ENCODE data around the gene HRAS.
"Not testable (repeated sequence)": the region's sequence is repeated elsewhere in the genome, so short reads cannot be mapped to it uniquely, and the experiment has no call there.

The HRAS gene

GRCh38 chr11:535519-536454 is at the start of gene HRAS:
Gene HRAS (minus strand): TSS chr11:535576.
- peak; percentile 95 for DNase-seq

GRCh38 chr11:584287-584686 is 48.9 kb upstream of the HRAS start:
- no peak for DNase-seq

GRCh38 chr11:581752-582151 is 46.4 kb upstream of the HRAS start:
- DNase-seq: no peak

DNA sequence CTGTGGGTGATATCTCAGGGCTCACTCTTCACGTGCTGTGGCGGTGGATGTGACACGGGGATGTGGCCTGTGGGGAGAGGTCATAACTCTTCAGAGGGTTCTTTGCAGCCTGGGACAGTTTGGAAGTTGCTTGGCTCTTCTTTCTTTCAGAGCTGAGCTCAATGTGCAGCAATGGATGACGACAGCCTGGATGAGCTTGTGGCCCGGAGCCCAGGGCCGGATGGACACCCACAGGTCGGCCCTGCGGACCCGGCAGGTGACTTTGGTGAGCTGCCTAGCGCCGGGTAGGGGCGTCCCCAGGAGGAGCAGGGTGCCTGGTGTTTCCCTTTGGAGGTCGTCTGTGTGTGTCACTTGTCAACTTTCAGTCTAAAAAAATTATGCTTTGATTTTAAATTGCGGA is 46.0 kb upstream of the HRAS start:
- DNase-seq: no peak

DNA sequence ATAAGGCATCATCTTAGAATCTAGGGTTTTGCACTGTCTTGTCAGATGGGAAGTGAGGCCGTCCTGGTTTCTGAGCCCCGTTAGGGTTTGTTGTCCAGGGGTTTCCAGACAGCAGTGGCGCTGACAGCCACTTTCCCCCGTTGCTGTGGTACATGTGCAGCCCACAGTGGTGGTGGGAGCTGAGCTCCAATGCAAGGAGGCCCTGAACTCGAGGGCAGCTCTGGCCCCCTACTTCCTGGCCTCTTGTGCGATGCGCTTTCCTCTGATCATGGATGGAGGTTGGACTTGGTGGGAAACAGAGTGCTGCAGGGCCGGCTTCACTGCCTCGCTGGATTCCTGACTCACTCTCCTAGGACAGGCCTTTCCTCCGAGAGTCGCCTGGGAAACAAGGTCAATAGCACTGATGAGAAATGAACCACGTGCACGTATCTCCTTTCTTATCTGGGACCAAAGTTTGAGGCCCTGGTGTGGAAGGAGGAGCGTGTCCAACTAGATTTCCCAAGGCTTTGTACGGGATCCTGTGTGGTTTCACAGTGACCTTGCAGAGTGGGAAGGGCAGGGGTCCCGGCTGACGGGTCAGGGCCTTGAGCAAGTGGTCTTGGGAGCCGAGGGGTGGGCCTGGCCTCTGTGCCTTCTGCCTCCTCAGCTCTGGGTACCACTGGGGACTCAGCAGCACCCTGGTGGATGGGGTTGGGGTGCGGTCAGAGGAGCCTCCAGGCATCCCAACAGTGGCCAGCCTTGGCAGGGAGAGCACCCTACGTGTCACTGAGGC is 44.6 kb upstream of the HRAS start:
- no peak for DNase-seq

DNA sequence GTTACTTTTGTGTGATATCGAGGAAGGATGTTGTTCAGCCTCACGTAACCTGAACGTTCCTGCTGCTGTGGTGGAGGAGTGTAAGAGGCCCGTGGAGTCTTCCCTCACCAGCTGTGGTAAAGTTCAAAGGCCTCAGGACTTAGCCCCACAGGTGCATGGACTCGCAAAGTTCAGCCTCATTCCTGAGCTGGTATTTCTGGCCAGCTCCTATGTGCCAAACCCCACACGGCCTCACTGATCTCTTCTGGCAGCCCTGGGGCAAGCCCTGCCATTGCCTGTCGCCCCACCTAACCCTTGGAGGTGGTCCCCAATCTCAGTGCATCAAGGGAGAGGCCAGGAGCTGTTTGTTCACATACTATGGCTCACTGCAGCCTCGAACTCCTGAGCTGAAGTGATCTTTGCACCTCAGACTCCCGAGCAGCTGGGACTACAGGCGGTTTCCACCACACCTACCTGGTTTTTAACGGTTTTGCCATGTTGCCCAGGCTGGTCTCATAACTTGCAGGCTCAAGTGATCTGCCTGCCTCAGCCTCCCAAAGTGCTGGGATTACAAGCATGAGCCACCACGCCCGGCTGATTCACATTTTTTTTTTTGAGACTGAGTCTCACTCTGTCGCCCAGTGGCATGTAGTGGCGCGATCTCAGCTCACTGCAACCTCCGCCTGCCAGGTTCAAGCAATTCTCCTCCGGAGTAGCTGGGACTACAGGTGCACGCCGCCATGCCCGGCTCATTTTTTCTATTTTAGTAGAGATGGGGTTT is 43.1 kb upstream of the HRAS start:
- no peak for DNase-seq

GRCh38 chr11:577611-577894 is 42.2 kb upstream of the HRAS start:
- DNase-seq: no peak

DNA sequence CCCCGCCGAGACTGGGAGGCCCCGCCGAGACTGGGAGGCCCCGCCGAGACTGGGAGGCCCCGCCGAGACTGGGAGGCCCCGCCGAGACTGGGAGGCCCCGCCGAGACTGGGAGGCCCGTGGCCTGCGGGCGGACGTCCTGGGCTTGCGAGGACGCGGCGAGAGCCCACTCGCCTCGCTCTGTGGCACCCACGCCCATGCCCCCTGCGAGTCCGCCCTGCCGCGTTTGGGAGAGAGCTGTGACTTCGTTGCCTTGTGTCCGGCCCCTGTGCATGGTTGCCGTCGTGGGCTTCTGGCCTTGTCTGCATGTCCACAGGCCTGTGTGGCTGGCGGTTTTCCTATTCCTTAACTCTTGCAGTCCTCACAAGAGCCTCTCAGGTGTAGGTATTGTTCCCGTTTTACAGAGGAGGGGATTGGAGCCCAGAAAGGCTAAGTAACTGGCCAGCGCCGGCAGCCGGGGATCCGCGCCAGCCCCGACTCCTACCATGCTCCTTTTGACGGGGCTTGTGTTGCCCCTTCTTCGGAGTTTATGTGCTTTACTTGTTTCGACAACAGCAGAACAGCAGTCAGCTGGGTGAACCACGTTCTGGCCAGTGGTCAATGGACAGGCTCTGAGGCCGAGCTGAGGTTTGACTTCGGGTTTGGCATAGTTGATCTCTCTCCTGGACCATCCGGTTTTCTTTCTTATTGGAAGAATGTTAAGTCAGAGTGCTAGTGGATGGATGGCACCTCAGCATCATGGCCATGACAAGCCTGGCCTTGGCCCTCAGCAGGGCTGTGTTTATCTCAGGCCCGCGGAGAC is 41.6 kb upstream of the HRAS start:
- DNase-seq: no peak

- peak; percentile 95 for DNase-seq
Measured at GRCh38 chr11:575996-576768, 40.8 kb upstream of the HRAS start, which contains the start of gene PHRF1. Gene PHRF1 (plus strand): TSS chr11:576470. CDS start chr11:581513, 5,043 bp downstream.

GRCh38 chr11:575313-575995 is 40.1 kb upstream of the HRAS start:
- DNase-seq: no peak

GRCh38 chr11:574632-575312 is 39.4 kb upstream of the HRAS start:
- no peak for DNase-seq

GRCh38 chr11:574031-574570 is 38.7 kb upstream of the HRAS start:
- DNase-seq: not testable (repeated sequence)

DNA sequence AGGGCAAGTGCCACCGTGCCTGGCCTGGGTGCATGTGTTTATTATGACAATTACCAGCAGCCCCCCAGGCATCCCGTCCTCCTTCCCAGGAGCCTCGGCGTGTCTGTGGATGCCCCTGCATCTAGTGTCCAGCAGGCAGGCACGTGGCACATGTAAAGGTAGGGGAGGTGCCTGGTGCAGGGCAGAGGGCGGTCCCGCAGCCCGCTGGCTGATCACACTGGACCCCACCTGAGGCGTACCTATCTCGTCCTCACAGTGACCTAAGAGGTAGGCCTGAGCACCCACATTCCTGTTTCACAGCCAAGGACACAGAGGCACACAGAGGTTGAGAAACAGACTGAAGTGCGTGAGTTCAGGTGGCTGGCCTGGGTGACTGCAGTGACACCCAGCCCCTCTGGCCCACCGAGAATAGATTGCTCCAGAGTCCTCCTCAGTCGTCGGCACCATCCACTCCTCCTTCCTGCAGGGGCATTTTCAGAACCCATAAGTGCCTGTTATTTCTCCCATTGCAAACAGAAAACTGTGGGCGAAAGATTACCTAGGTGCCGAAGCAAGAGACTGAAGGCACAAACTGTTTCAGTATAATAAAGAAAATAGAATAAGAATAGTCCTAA is 37.9 kb upstream of the HRAS start:
- no peak for DNase-seq

DNA sequence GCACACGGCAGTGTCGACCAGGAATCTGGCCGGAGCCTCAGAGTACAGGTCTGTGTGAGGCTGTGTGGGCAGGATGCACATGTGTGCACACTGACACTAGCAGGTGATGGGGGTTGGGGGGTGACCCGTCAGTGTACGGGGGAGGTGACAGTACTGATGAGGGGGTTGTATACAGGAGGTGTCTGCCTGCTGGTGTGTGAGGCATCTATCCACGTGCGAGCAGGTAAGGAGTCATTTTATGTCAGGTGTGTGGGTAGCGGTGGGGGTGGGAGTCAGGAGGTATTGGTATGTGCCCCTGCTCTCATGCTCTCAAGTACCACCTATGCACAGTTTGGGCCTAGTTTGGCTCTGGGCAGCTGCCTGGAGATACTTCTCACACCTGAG is 36.4 kb upstream of the HRAS start:
- DNase-seq: no peak

DNA sequence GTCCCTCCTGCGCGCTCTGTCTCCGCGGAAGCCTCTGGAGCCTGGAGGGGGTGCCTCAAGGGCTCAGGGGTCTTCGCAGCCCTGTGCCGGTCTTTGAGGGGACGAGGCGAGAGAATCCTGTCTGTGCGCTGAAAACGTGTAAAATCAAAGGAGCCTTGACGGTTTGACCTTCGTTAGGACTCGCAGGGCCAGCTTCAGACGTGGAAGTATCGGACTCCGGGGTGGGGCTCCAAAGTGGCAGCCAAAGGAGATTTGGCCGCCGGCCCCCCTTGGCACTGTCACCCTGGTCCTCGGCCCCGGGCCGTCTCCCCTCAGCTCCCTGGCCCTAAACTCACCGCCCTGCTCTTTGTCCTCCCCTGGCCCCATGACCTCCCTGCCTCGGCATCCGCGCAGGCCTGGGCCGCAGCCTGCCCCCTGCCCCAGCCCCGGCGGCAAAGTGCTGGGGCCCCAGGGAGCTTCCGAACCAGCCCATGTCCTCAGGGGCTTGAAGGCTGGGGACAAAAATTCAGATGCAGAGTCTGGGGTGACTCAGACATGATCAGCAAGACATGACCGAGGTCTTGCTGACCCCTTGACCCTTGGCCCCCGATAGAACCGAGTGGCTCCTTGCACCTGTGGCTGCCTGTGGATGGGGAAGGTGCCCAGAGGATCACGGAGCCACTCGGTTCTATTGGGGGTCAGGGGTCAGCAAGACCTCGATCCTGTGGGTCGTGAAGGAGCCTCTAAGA is 33.9 kb upstream of the HRAS start:
- no peak for DNase-seq

DNA sequence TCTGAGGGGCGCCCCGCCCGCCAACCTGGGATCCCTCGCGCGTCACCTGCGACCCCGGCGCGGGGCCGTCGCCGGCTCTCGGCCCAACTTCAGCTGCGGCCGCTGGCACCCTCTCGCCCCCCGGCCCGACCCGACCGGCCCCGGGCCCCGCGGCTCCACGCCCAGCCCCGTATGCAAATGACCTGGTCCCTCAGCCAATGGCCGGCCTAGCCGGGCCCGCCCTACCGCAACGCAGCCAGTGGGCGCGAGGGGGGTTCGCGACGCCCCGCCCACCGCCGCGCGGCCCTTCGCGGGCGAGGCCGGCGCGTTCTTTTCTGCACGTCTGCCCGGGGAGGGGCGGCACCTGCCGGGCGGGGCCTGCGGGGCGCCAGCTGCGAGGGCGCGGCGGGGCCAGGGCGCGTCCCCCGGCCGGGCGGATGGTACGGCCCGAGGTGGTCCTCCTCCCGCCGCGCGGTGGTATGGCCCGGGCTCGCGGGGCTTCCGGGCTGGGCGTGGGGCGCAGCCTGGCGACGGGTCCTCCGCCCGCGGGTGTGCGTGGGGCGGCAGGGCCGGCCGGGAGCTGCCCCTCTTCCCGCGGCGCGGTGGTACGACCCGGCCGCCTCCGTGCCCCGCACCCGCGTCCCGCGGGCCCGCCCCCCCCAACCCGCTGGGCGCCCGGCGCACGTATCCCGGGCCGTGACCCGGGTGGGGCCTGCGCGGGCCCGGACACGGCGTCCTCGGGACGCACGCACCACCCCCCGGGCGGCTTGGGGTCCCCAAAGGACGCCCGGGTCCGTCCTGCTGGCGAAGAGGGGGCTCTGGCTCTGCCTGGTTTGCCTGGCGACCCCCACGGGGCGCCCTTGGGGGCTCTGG is 33.2 kb upstream of the HRAS start:
- DNase-seq: peak; percentile 86

DNA sequence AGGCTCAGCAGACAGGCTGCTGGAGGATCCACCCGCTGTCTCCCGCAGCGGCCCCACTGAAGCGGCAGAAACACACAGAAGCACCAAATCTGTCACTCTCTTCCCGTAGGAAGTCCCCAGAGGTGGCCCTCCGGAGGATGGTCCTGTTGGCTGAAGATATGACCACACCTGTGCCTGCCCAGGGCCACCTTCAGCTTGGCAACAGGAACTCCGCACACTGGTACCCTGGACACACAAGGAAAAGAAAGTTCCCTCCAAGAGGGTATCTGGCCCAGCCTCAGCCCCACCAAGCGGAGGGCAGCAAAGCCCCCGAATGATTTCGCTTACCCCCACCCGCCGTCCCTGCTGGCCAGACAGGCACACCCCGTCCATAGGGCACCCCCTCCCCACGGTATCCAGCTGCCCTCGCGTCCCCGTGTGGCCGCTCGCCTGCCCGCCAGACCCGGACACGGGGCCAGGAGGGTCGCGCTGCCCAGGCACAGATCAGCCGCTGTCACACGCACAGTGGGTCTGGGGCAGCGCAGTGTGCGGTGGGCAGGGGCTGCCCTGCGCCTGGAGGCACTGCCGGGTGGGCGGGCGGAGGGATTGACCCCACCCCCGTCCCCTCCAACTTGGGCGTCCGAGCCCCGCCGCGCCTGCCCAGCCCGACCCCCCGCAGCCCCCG is 32.4 kb upstream of the HRAS start:
- DNase-seq: no peak

Data from stimulated activated CD4-positive, alpha-beta T cell treated with anti-CD3 and anti-CD28 coated beads, Interleukin-4, amount 100 ng/mL, for 1 hour (primary cell).